Measurements from ENCODE around the gene MAN1B1. TPM values are rescaled to one million over a fixed set of nuclear protein-coding genes. Genes with fewer than 3 reads are reported as not detected.
"Not testable (repeated sequence)": the region's sequence is repeated elsewhere in the genome, so short reads cannot be mapped to it uniquely, and the experiment has no call there.

Gene MAN1B1
- total RNA-seq, 3 donors from 2014 or later (not counting 1 experiment from before 2014, with no cell fraction given): 75.1 to 99.4 (median 80.4) TPM

- DNase-seq (no peak), ATAC-seq (no peak)
- no peaks in the 10 kb centered on the region for H3K27me3 Mint-ChIP-seq (ENCODE audit: low read depth in 2 of 2)
- H3K4me3 Mint-ChIP-seq: no peak overlapping the region
- Histone ChIP-seq H3K36me3 (ENCODE audit: control insufficient read depth, insufficient read depth, low read length) (peaks cover 2% of the 10 kb centered on the region), H3K27me3 (ENCODE audit: control insufficient read depth, insufficient read depth, low read length) (no peaks in the 10 kb centered on the region), H3K27ac (ENCODE audit: low read length) (no peak overlapping the region), H3K4me3 (ENCODE audit: low read length) (no peak overlapping the region), H3K4me1 (ENCODE audit: control insufficient read depth, insufficient read depth, low read length) (peaks cover 18% of the 10 kb centered on the region), H3K9me3 (ENCODE audit: control insufficient read depth, insufficient read depth, low read length) (no peaks in the 10 kb centered on the region)
- whole genome bisulfite sequencing (ENCODE audit: insufficient coverage): 89% methylated on average over 15 of the region's 15 CpGs
- intact Hi-C loops (cut with micrococcal nuclease): loop anchor here (5.0 kb wide), 1 partner anchor 110 kb away; the partner anchor contains the start of genes CYSRT1 and RNF224
- TF ChIP-seq, protein P1, sequence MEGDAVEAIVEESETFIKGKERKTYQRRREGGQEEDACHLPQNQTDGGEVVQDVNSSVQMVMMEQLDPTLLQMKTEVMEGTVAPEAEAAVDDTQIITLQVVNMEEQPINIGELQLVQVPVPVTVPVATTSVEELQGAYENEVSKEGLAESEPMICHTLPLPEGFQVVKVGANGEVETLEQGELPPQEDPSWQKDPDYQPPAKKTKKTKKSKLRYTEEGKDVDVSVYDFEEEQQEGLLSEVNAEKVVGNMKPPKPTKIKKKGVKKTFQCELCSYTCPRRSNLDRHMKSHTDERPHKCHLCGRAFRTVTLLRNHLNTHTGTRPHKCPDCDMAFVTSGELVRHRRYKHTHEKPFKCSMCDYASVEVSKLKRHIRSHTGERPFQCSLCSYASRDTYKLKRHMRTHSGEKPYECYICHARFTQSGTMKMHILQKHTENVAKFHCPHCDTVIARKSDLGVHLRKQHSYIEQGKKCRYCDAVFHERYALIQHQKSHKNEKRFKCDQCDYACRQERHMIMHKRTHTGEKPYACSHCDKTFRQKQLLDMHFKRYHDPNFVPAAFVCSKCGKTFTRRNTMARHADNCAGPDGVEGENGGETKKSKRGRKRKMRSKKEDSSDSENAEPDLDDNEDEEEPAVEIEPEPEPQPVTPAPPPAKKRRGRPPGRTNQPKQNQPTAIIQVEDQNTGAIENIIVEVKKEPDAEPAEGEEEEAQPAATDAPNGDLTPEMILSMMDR (IDR thresholded peaks at IDR 0.05): no peak
- H3K36me3 Mint-ChIP-seq: no peaks in the 10 kb centered on the region
- peaks cover 0 to 4% of the 10 kb centered on the region in 2 donors for H3K4me1 Mint-ChIP-seq
- H3K27ac Mint-ChIP-seq: no peak overlapping the region
- H3K9me3 Mint-ChIP-seq: no peaks in the 10 kb centered on the region
Measured at GRCh38 chr9:137117269-137117731, 30.5 kb downstream of the MAN1B1 start.

- H3K27ac ChIP-seq (ENCODE audit: low read length); ATAC-seq; H3K27me3 ChIP-seq (ENCODE audit: control insufficient read depth, insufficient read depth, low read length); H3K36me3 ChIP-seq (ENCODE audit: control insufficient read depth, insufficient read depth, low read length); H3K27me3 Mint-ChIP-seq (ENCODE audit: low read depth in 2 of 2); H3K36me3 Mint-ChIP-seq; H3K27ac Mint-ChIP-seq; DNase-seq; H3K4me3 ChIP-seq (ENCODE audit: low read length); H3K4me1 Mint-ChIP-seq; H3K4me3 Mint-ChIP-seq; H3K9me3 Mint-ChIP-seq; H3K9me3 ChIP-seq (ENCODE audit: control insufficient read depth, insufficient read depth, low read length): not testable (repeated sequence)
- intact Hi-C loops (cut with micrococcal nuclease): loop anchor here (5.0 kb wide), 1 partner anchor 109 kb away; the partner anchor contains the start of genes CYSRT1 and RNF224
- peaks cover 13% of the 10 kb centered on the region for H3K4me1 ChIP-seq (ENCODE audit: control insufficient read depth, insufficient read depth, low read length)
- WGBS (ENCODE audit: insufficient coverage): 89% methylated on average over 10 of the region's 12 CpGs
Measured at GRCh38 chr9:137118092-137118603, 31.4 kb downstream of the MAN1B1 start.

GRCh38 chr9:137121927-137122795 lies 35.4 kb downstream of the MAN1B1 start:
- H3K36me3 ChIP-seq (ENCODE audit: control insufficient read depth, insufficient read depth, low read length); H3K27me3 Mint-ChIP-seq (ENCODE audit: low read depth in 2 of 2); H3K4me3 ChIP-seq (ENCODE audit: low read length); H3K9me3 ChIP-seq (ENCODE audit: control insufficient read depth, insufficient read depth, low read length); H3K36me3 Mint-ChIP-seq; H3K27me3 ChIP-seq (ENCODE audit: control insufficient read depth, insufficient read depth, low read length); H3K4me1 ChIP-seq (ENCODE audit: control insufficient read depth, insufficient read depth, low read length); intact Hi-C loops (cut with micrococcal nuclease); H3K27ac ChIP-seq (ENCODE audit: low read length); DNase-seq; H3K27ac Mint-ChIP-seq; H3K9me3 Mint-ChIP-seq; ATAC-seq: not testable (repeated sequence)
- peaks cover 6 to 11% of the 10 kb centered on the region in 2 donors for H3K4me1 Mint-ChIP-seq
- peak overlapping the region; percentile 10 for H3K4me3 Mint-ChIP-seq
- 69% methylated on average over 11 of the region's 25 CpGs for WGBS (ENCODE audit: insufficient coverage)

GRCh38 chr9:137122796-137123467 lies 36.1 kb downstream of the MAN1B1 start:
- H3K4me3 Mint-ChIP-seq; H3K36me3 ChIP-seq (ENCODE audit: control insufficient read depth, insufficient read depth, low read length); H3K36me3 Mint-ChIP-seq; H3K27ac ChIP-seq (ENCODE audit: low read length); H3K9me3 ChIP-seq (ENCODE audit: control insufficient read depth, insufficient read depth, low read length); ATAC-seq; H3K9me3 Mint-ChIP-seq; intact Hi-C loops (cut with micrococcal nuclease); H3K4me3 ChIP-seq (ENCODE audit: low read length); H3K27ac Mint-ChIP-seq; H3K27me3 Mint-ChIP-seq (ENCODE audit: low read depth in 2 of 2); H3K27me3 ChIP-seq (ENCODE audit: control insufficient read depth, insufficient read depth, low read length); DNase-seq: not testable (repeated sequence)
- peaks cover 16% of the 10 kb centered on the region for H3K4me1 ChIP-seq (ENCODE audit: control insufficient read depth, insufficient read depth, low read length)
- 75% methylated on average over 16 of the region's 16 CpGs for WGBS (ENCODE audit: insufficient coverage)
- peaks cover 12 to 18% of the 10 kb centered on the region in 2 donors for H3K4me1 Mint-ChIP-seq

All from natural killer cell (primary cell).